Measurements from ENCODE around the gene TMSB15C. TPM values are rescaled to one million over a fixed set of nuclear protein-coding genes. Genes with fewer than 3 reads are reported as not detected.
A peak's percentile ranks its signal among the peaks of the same experiment; 100 is the strongest.

TMSB15C gene
- total RNA-seq, 1 experiment from 2014 or later: 2.0 TPM

DNA sequence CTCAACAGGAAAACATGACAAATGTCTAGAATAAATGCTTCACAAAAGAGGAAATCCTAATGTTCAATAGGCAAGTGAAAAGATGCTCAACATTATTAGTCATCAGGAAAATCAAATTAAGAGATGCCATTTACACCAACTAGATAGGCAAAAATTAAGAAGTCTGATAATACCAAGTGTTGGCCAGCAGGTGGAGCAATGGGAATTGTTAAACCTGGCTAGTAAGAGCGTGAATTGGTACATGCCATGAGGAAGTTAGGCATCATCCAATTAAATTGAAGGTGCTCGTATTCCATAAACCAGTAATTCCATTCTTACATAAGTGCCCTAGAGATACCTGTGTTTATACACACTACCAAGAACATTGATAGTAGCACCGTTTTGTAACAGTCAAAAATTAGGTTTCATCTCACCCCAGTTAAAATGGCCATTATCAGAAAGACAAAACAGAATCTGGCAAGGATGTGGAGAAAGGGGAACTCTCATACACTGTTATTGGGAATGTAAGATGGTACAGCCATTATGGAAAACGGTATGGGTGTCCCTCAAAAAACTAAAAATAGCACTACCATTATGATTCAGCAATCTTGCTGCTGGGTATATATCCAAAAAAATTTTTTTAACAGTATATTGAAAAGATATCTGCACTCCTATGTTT, 22.2 kb upstream of the TMSB15C start:
- no peak overlapping the region for H3T11ph ChIP-seq (ENCODE audit: low read length)
- no peak overlapping the region for H3K18ac ChIP-seq (ENCODE audit: insufficient read length, low read depth, low read length)
- H3K4me3 Mint-ChIP-seq: no peak overlapping the region
- H3K23me2 ChIP-seq (ENCODE audit: insufficient read length, low read depth, low read length, poor library complexity, severe bottlenecking): no peaks in the 10 kb centered on the region
- H3K4me1 ChIP-seq (ENCODE audit: insufficient read depth, low read length): no peaks in the 10 kb centered on the region
- H2AK5ac ChIP-seq (ENCODE audit: insufficient read length, low read length): no peak overlapping the region
- no peak overlapping the region for H2BK5ac ChIP-seq (ENCODE audit: insufficient read length, low read length)
- H2AFZ ChIP-seq (ENCODE audit: low read length): no peak overlapping the region
- H3K27ac Mint-ChIP-seq: no peak overlapping the region
- no peak overlapping the region for H3K56ac ChIP-seq (ENCODE audit: insufficient read length, low read depth, low read length)
- no peak overlapping the region for H3K14ac ChIP-seq (ENCODE audit: insufficient read depth, low read length)
- no peaks in the 10 kb centered on the region for H3K36me3 Mint-ChIP-seq (ENCODE audit: insufficient read depth in 1 of 3, low read depth in 3 of 3)
- no peak for DNase-seq
- no peaks in the 10 kb centered on the region for H3K27me3 ChIP-seq (ENCODE audit: insufficient read depth, low read length)
- no peak overlapping the region for H4K91ac ChIP-seq (ENCODE audit: insufficient read length, low read depth, low read length)
- H4K20me1 ChIP-seq (ENCODE audit: control insufficient read depth, insufficient read depth, insufficient read length): no peaks in the 10 kb centered on the region
- H2BK20ac ChIP-seq (ENCODE audit: low read depth, low read length, poor library complexity, severe bottlenecking): no peak overlapping the region
- H3K79me1 ChIP-seq (ENCODE audit: insufficient read depth, low read depth, low read length, poor library complexity, severe bottlenecking): no peaks in the 10 kb centered on the region
- no peak overlapping the region for H3K4me2 ChIP-seq (ENCODE audit: insufficient read depth, insufficient read length, low read length)
- H3K4me1 Mint-ChIP-seq: no peaks in the 10 kb centered on the region
- no peak overlapping the region for H2BK15ac ChIP-seq (ENCODE audit: low read depth, low read length)
- no peak overlapping the region for H2BK120ac ChIP-seq (ENCODE audit: low read depth, low read length, poor library complexity, severe bottlenecking)
- no peak overlapping the region for H4K5ac ChIP-seq (ENCODE audit: insufficient read length, low read depth, low read length)
- no peak overlapping the region for H3K27ac ChIP-seq (ENCODE audit: insufficient read length, low read depth, low read length)
- H3K9me3 Mint-ChIP-seq: peaks cover 0 to 45% of the 10 kb centered on the region in 2 experiments; a peak in 2 of 5 replicates
- TF ChIP-seq, protein P1, sequence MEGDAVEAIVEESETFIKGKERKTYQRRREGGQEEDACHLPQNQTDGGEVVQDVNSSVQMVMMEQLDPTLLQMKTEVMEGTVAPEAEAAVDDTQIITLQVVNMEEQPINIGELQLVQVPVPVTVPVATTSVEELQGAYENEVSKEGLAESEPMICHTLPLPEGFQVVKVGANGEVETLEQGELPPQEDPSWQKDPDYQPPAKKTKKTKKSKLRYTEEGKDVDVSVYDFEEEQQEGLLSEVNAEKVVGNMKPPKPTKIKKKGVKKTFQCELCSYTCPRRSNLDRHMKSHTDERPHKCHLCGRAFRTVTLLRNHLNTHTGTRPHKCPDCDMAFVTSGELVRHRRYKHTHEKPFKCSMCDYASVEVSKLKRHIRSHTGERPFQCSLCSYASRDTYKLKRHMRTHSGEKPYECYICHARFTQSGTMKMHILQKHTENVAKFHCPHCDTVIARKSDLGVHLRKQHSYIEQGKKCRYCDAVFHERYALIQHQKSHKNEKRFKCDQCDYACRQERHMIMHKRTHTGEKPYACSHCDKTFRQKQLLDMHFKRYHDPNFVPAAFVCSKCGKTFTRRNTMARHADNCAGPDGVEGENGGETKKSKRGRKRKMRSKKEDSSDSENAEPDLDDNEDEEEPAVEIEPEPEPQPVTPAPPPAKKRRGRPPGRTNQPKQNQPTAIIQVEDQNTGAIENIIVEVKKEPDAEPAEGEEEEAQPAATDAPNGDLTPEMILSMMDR (conservative IDR thresholded peaks at IDR 0.05): peak; percentile 72
- no peaks in the 10 kb centered on the region for H3K9me3 ChIP-seq (ENCODE audit: control insufficient read depth, low read depth, low read length)
- no peak overlapping the region for H3K23ac ChIP-seq (ENCODE audit: insufficient read length, low read depth, low read length)
- no peak overlapping the region for H3K9ac ChIP-seq (ENCODE audit: extremely low read depth, insufficient read length, low read length)
- H2BK12ac ChIP-seq (ENCODE audit: insufficient read length, low read depth, low read length): no peak overlapping the region
- no peak overlapping the region for H3K4ac ChIP-seq (ENCODE audit: low read depth, low read length)
- H3K79me2 ChIP-seq (ENCODE audit: insufficient read depth, low read length): no peaks in the 10 kb centered on the region
- peaks cover 3% of the 10 kb centered on the region; the same call in 1 of the 2 replicates for H3K27me3 Mint-ChIP-seq (ENCODE audit: low read depth)
- no peak overlapping the region for H4K8ac ChIP-seq (replicated peaks; ENCODE audit: insufficient read length, low read depth, low read length)
- no CpG with 5 or more reads among the region's 4 CpGs for WGBS (ENCODE audit: extremely low coverage, insufficient read length, low lambda C conversion rate)

Measured in H9 (cell line).